Measurements from ENCODE around the gene CHL1.

DNA sequence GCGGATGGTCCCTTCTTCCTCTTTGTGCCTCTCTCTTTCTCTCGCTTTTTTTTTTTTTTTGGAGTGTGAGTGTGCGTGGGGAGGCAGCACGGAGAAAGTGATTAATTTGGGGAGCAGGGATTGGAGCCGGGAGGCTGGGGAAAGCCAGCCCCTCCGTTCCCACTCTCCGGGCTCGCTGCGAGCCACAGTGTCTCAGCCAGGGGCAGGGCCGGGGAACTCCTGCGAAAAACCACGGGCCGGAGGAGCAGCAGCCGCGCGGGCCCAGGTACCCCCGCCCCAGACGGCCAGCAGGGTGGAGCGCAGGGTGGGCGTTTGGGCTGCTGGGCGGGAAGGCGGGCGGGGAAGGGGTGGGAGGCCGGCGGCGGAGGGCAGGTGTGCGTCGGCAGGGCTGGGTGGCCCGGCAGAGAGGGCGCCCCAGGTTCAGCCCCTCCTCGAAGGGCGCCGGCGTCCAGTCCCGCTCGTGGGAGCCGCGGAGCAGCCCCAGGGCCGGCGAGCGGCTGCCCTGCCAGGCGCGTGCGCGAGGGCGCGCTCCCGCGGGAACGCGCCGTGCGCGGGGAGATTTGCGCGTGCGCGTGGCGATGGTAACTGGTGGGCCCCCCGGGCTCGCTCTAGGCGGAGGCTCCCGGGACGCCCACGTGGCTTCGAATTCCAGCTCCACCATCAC is 1.4 kb downstream of the CHL1 start:
- TF ChIP-seq, protein P1, sequence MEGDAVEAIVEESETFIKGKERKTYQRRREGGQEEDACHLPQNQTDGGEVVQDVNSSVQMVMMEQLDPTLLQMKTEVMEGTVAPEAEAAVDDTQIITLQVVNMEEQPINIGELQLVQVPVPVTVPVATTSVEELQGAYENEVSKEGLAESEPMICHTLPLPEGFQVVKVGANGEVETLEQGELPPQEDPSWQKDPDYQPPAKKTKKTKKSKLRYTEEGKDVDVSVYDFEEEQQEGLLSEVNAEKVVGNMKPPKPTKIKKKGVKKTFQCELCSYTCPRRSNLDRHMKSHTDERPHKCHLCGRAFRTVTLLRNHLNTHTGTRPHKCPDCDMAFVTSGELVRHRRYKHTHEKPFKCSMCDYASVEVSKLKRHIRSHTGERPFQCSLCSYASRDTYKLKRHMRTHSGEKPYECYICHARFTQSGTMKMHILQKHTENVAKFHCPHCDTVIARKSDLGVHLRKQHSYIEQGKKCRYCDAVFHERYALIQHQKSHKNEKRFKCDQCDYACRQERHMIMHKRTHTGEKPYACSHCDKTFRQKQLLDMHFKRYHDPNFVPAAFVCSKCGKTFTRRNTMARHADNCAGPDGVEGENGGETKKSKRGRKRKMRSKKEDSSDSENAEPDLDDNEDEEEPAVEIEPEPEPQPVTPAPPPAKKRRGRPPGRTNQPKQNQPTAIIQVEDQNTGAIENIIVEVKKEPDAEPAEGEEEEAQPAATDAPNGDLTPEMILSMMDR (IDR thresholded peaks at IDR 0.05): no peak
- no peak for TF ChIP-seq EZH2 (IDR thresholded peaks at IDR 0.05; ENCODE audit: borderline replicate concordance, insufficient read depth, low read depth, low read length, poor library complexity, severe bottlenecking)
